Astrocyte of the spinal cord (primary cell): Measurements from ENCODE around the gene SIGLEC11.

ENCODE experiments used
- DNase-seq: peaks from one replicate; pipeline ENCODE4 v3.0.0; 2011; ENCODE audit warnings: low read depth, low spot score
- H3K4me3 ChIP-seq: 2 replicates; pipeline ENCODE4 v1.5.1; 2011; ENCODE audit warnings: low read depth, mild to moderate bottlenecking, low read length, moderate library complexity
- CTCF ChIP-seq: IDR thresholded peaks from 2 replicates; pipeline ENCODE4 v1.5.1; 2012; ENCODE audit warnings: low read depth, mild to moderate bottlenecking, low read length, inconsistent platforms
- in situ Hi-C: cut with HindIII; loops from 2 replicates; pipeline ENCODE4 v1.10.0; 2017; ENCODE audit warnings: low sequenced_read_pairs

Gene SIGLEC11

DNA sequence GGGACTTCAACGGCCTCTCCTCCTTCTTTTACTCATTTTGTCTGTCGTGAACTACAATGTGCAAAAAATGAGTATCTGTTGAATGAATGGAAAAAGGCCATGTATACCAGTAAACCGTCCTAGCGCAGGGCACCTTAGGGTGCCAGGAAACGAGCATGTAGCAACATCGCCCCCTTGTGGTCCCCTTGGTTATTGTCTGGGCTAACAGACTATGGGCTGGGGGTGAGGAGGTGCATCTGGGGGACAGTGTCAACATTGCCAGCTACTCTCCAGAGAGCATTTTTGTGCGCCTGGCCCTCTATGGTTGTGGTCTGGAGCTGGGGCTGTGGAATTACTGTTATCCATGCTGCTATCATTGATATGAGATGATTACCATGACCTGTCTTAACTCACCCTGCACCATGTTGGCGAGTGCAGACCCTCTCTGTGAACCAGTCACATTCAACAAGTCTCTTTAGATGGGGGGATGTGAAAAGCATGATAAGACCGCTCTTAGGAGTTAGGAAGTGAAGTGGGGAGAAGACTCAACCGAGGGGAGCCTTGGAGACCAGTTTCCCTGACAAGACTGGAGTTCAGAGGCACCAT, 22.8 kb upstream of the SIGLEC11 start:
- peak; percentile 84 for TF ChIP-seq CTCF
- in situ Hi-C loops: no loop called here
- H3K4me3 ChIP-seq: no peak overlapping the region
- no peak for DNase-seq

DNA sequence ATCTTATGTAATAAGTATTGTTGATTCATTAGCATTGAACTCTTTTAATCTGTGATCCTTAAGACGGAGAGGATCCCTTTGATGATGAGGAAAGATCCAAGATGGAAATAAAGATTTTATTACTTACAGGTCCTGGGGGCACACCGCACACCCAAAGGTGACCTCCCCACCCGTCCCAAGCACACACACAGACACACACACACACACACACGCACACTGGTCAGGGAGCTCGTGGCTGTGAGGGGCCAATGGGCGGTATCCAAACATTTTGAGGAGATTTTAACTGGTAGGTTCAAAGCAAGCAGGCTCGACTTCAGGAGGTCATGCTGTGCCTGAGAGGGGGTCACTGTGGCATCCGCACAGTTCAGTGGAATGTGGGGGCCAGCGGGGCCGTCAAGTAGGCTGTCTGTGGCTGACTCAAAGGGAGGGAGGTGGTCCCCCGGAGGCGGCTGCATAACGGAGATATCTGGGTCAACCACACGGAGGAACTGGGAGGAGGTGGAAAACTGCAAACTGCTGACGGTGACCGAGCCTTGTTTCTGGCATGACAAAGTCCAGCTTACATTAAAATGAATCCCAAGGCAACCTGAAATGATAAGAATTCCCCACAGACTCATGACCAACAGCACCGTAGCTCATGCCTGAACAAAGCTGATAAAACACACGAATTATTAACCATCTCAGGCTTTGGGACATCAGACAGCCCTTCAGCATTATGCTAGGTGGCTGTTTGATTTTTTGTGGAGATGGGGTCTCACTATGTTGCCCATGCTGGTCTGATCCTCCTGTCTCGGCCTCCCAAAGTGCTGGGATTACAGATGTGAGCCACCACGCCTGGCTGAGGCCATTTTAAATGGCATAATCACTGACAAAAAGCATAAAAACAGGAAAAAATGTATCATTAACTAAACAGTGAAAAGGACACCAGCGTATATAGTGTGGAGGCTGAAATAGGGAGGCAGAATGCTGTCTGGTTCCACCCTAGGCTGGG, 20.9 kb upstream of the SIGLEC11 start:
- H3K4me3 ChIP-seq: no peak overlapping the region
- in situ Hi-C loops: no loop called here
- no peak for DNase-seq
- TF ChIP-seq CTCF: no peak

DNA sequence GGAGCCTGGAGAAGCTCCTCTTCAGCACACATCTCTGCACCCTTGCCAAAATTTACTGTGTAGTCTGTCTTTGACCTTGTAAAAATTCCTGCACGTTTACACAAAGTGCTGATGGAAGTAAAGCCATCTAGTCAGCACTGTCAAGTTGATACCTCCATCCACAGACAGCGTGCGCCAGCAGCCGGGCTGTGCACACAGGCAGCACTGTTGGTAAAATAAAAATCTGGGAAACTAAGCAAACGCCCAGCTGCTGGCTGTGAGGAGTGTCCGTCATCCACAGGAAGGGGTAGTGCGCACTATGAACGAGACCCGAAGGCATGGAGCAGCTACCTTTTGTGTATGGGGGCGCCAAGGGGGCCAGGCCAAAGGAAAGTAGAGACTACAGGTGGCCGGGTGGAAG, 17.4 kb upstream of the SIGLEC11 start:
- in situ Hi-C loops: no loop called here
- TF ChIP-seq CTCF: no peak
- H3K4me3 ChIP-seq: no peak overlapping the region
- DNase-seq: no peak

DNA sequence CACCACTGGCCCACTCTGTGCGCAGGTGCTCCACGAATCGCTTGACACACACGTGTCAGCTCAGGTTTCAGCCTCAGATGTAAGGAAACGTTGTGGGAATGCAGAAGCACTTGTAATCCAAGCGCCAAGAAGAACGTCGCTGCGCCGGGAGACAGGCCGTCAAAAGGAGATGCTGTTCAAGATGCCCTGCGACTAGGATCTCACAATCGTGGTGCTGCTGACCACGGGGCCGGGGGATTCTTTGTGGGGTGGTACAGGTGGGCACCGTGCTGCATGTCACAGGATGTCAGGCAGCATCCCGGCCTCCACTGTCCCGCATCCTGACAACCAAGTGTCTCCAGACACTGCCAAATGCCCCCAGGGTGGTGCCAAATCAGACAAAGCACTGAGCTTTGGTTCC, 16.9 kb upstream of the SIGLEC11 start:
- H3K4me3 ChIP-seq: no peak overlapping the region
- in situ Hi-C loops: no loop called here
- DNase-seq: no peak
- no peak for TF ChIP-seq CTCF

DNA sequence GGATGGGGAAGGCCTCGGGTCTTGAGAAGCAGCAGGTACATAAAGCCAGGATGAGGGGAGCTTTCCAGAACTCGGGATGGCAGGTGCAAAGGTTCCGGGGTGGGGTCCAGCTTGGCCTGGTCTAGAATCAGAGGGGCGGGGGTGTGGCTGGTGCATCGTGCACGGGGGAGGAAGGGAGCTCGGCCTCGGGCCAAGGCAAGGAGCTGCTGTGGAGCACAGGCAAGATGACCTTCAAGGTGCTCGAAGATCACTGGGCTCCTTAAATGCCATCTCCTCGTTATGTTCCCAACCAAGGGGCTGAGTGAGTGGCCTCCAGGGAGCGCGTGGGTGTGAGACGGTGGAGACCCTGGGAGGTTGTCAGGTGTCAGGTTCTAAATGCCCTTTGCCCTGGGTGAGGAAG, 16.1 kb upstream of the SIGLEC11 start:
- H3K4me3 ChIP-seq: no peak overlapping the region
- DNase-seq: no peak
- in situ Hi-C loops: no loop called here
- TF ChIP-seq CTCF: no peak

DNA sequence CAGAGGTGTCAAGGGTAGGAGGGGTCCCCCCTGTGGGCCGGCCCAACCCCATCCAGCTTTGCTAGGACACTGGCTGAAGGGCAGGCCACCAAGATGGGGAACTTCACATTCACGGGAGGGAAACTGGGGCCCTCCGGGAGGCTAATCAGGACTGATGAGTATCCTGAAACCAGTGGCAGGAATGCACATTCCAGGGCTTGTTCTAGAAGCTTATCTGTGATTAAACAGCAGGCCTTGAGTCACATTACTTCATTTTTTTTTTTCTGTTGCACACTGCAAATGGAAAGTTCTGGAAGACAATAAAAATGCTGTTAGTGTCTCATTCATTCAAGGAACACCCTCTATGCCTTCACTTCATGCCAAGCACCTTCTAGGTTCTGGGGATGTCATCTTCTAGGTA, 15.5 kb upstream of the SIGLEC11 start:
- H3K4me3 ChIP-seq: no peak overlapping the region
- no peak for TF ChIP-seq CTCF
- DNase-seq: no peak
- in situ Hi-C loops: no loop called here
